Measurements from ENCODE around the gene KRT37.

Gene KRT37

GRCh38 chr17:41424111-41424635, at the start of gene KRT37:
Gene KRT37 (minus strand): TSS chr17:41424585. CDS start chr17:41424523, 62 bp downstream.
- TF ChIP-seq PPARA (CRISPR knock-in tag; IDR thresholded peaks at IDR 0.05; ENCODE audit: borderline replicate concordance) (no peak), ZNF565 (CRISPR knock-in tag; conservative IDR thresholded peaks at IDR 0.05; ENCODE audit: low read depth) (no peak), ZNF70 (CRISPR knock-in tag; IDR thresholded peaks at IDR 0.05) (no peak), CSRNP3 (CRISPR knock-in tag; IDR thresholded peaks at IDR 0.05) (no peak), OSR1 (CRISPR knock-in tag; IDR thresholded peaks at IDR 0.05) (no peak), TSHZ2 (CRISPR knock-in tag; IDR thresholded peaks at IDR 0.05) (no peak)

GRCh38 chr17:41468346-41468745, 44.0 kb upstream of the KRT37 start:
- no peak for ATAC-seq

More at GRCh38 chr17:41424111-41424635, at the start of gene KRT37:
- no peak for ATAC-seq

GRCh38 chr17:41467561-41467960, 43.2 kb upstream of the KRT37 start:
- ATAC-seq, result no peak
- TF ChIP-seq ZNF8 (CRISPR knock-in tag; IDR thresholded peaks at IDR 0.05) (no peak), PPARA (CRISPR knock-in tag; IDR thresholded peaks at IDR 0.05; ENCODE audit: borderline replicate concordance) (no peak), CSDC2 (CRISPR knock-in tag; IDR thresholded peaks at IDR 0.05) (no peak), PATZ1 (CRISPR knock-in tag; IDR thresholded peaks at IDR 0.05; ENCODE audit: borderline replicate concordance) (no peak), ISL1 (CRISPR knock-in tag; IDR thresholded peaks at IDR 0.05) (no peak), TCF4 (CRISPR knock-in tag; IDR thresholded peaks at IDR 0.05; ENCODE audit: borderline replicate concordance) (no peak)

More at GRCh38 chr17:41468346-41468745, 44.0 kb upstream of the KRT37 start:
- no peak for TF ChIP-seq ZFP30 (CRISPR knock-in tag; IDR thresholded peaks at IDR 0.05)
- TF ChIP-seq CSRNP3 (CRISPR knock-in tag; IDR thresholded peaks at IDR 0.05), result no peak
- TF ChIP-seq CSDC2 (CRISPR knock-in tag; IDR thresholded peaks at IDR 0.05), result no peak
- TF ChIP-seq POU6F1 (CRISPR knock-in tag; IDR thresholded peaks at IDR 0.05; ENCODE audit: borderline replicate concordance, low read depth), result no peak
- TF ChIP-seq RARB (CRISPR knock-in tag; IDR thresholded peaks at IDR 0.05), result no peak
- no peak for TF ChIP-seq SNAI2 (CRISPR knock-in tag; IDR thresholded peaks at IDR 0.05)
- TF ChIP-seq GLIS3 (CRISPR knock-in tag; IDR thresholded peaks at IDR 0.05), result no peak
- no peak for TF ChIP-seq ZNF8 (CRISPR knock-in tag; IDR thresholded peaks at IDR 0.05)
- TF ChIP-seq OSR1 (CRISPR knock-in tag; IDR thresholded peaks at IDR 0.05), result no peak
- TF ChIP-seq BACH2 (CRISPR knock-in tag; IDR thresholded peaks at IDR 0.05; ENCODE audit: borderline replicate concordance), result no peak

- ATAC-seq, result no peak
- no peak for TF ChIP-seq CSRNP3 (CRISPR knock-in tag; IDR thresholded peaks at IDR 0.05)
- TF ChIP-seq CREB5 (CRISPR knock-in tag; IDR thresholded peaks at IDR 0.05; ENCODE audit: low read depth), result no peak
- no peak for TF ChIP-seq PPARA (CRISPR knock-in tag; IDR thresholded peaks at IDR 0.05; ENCODE audit: borderline replicate concordance)
- TF ChIP-seq ZFP30 (CRISPR knock-in tag; IDR thresholded peaks at IDR 0.05), result no peak
- TF ChIP-seq ZC3H10 (CRISPR knock-in tag; IDR thresholded peaks at IDR 0.05), result no peak
- TF ChIP-seq PATZ1 (CRISPR knock-in tag; IDR thresholded peaks at IDR 0.05; ENCODE audit: borderline replicate concordance), result no peak
- TF ChIP-seq ISL1 (CRISPR knock-in tag; IDR thresholded peaks at IDR 0.05), result no peak
- TF ChIP-seq GLIS3 (CRISPR knock-in tag; IDR thresholded peaks at IDR 0.05), result no peak
- no peak for TF ChIP-seq CSDC2 (CRISPR knock-in tag; IDR thresholded peaks at IDR 0.05)
Measured at GRCh38 chr17:41466988-41467387, 42.6 kb upstream of the KRT37 start, which contains the start of gene KRT32. Gene KRT32 (minus strand): TSS chr17:41467386. CDS start chr17:41467325, 61 bp downstream.
